Measurements from ENCODE around the gene MEGF11. TPM values are rescaled to one million over a fixed set of nuclear protein-coding genes. Genes with fewer than 3 reads are reported as not detected.
A peak's percentile ranks its signal among the peaks of the same experiment; 100 is the strongest.

MEGF11 gene
- total RNA-seq, 1 donor from 2014 or later, result 0.25 TPM

- no peak overlapping the region for H3K27ac ChIP-seq
- peak; percentile 58 to 64 for DNase-seq (ENCODE audit: extremely low spot score in 2 of 2)
- no peaks in the 10 kb centered on the region for H3K27me3 ChIP-seq
- peaks cover 0 to 5% of the 10 kb centered on the region in 2 donors for H3K36me3 ChIP-seq
- no peaks in the 10 kb centered on the region for H3K9me3 ChIP-seq
- H3K4me1 ChIP-seq, result no peaks in the 10 kb centered on the region
- TF ChIP-seq CTCF (IDR thresholded peaks at IDR 0.05), result no peak
- TF ChIP-seq POLR2A (IDR thresholded peaks at IDR 0.05), result no peak
- TF ChIP-seq POLR2AphosphoS5 (IDR thresholded peaks at IDR 0.05; ENCODE audit: insufficient read depth in 1 of 2, low read depth in 1 of 2), result no peak
- H3K4me3 ChIP-seq, result no peak overlapping the region
- intact Hi-C loops (cut with DNase I), result no loop called here
These were observed 341.3 kb downstream of the MEGF11 start for GRCh38 chr15:65912235-65912634.

GRCh38 chr15:65910341-65910740 lies 343.2 kb downstream of the MEGF11 start:
- H3K4me1 ChIP-seq, result no peaks in the 10 kb centered on the region
- no peaks in the 10 kb centered on the region for H3K9me3 ChIP-seq
- H3K27me3 ChIP-seq, result no peaks in the 10 kb centered on the region
- intact Hi-C loops (cut with DNase I), result no loop called here
- H3K27ac ChIP-seq, result no peak overlapping the region
- DNase-seq (ENCODE audit: extremely low spot score in 2 of 2), result no peak
- no peak for TF ChIP-seq CTCF (IDR thresholded peaks at IDR 0.05)
- TF ChIP-seq POLR2AphosphoS5 (IDR thresholded peaks at IDR 0.05; ENCODE audit: insufficient read depth in 1 of 2, low read depth in 1 of 2), result no peak
- TF ChIP-seq POLR2A (IDR thresholded peaks at IDR 0.05), result no peak
- H3K36me3 ChIP-seq, result peaks cover 0 to 14% of the 10 kb centered on the region in 2 donors
- no peak overlapping the region for H3K4me3 ChIP-seq

GRCh38 chr15:65909831-65910230 lies 343.7 kb downstream of the MEGF11 start:
- H3K27me3 ChIP-seq, result no peaks in the 10 kb centered on the region
- intact Hi-C loops (cut with DNase I), result no loop called here
- H3K4me3 ChIP-seq, result no peak overlapping the region
- H3K9me3 ChIP-seq, result no peaks in the 10 kb centered on the region
- no peak overlapping the region for H3K27ac ChIP-seq
- peak; percentile 64 to 79 for DNase-seq (ENCODE audit: extremely low spot score in 2 of 2)
- H3K36me3 ChIP-seq, result peaks cover 0 to 19% of the 10 kb centered on the region in 2 donors
- TF ChIP-seq CTCF (IDR thresholded peaks at IDR 0.05), result no peak
- TF ChIP-seq POLR2A (IDR thresholded peaks at IDR 0.05), result no peak
- no peak for TF ChIP-seq POLR2AphosphoS5 (IDR thresholded peaks at IDR 0.05; ENCODE audit: insufficient read depth in 1 of 2, low read depth in 1 of 2)
- no peaks in the 10 kb centered on the region for H3K4me1 ChIP-seq

GRCh38 chr15:65908876-65909275 lies 344.7 kb downstream of the MEGF11 start:
- H3K27ac ChIP-seq, result no peak overlapping the region
- H3K27me3 ChIP-seq, result no peaks in the 10 kb centered on the region
- peaks cover 9% of the 10 kb centered on the region for H3K4me1 ChIP-seq
- intact Hi-C loops (cut with DNase I), result no loop called here
- DNase-seq (ENCODE audit: extremely low spot score in 2 of 2), result peak in 1 of 2 donors; percentile 65
- peaks cover 0 to 23% of the 10 kb centered on the region in 2 donors for H3K36me3 ChIP-seq
- H3K4me3 ChIP-seq, result no peak overlapping the region
- H3K9me3 ChIP-seq, result no peaks in the 10 kb centered on the region
- TF ChIP-seq POLR2AphosphoS5 (IDR thresholded peaks at IDR 0.05; ENCODE audit: insufficient read depth in 1 of 2, low read depth in 1 of 2), result no peak

GRCh38 chr15:65907661-65908060 lies 345.9 kb downstream of the MEGF11 start:
- Histone ChIP-seq H3K27ac (no peak overlapping the region), H3K9me3 (no peaks in the 10 kb centered on the region), H3K4me1 (peaks cover 20% of the 10 kb centered on the region), H3K27me3 (no peaks in the 10 kb centered on the region), H3K4me3 (no peak overlapping the region), H3K36me3 (peaks cover 0 to 27% of the 10 kb centered on the region in 2 donors)
- intact Hi-C loops (cut with DNase I), result no loop called here
- no peak for DNase-seq (ENCODE audit: extremely low spot score in 2 of 2)
- no peak for TF ChIP-seq POLR2A (IDR thresholded peaks at IDR 0.05)

- intact Hi-C loops (cut with DNase I), result no loop called here
- Histone ChIP-seq H3K27me3 (no peaks in the 10 kb centered on the region), H3K27ac (no peak overlapping the region), H3K4me3 (no peak overlapping the region), H3K4me1 (peaks cover 33% of the 10 kb centered on the region), H3K9me3 (no peaks in the 10 kb centered on the region), H3K36me3 (peaks cover 0 to 27% of the 10 kb centered on the region in 2 donors)
- TF ChIP-seq CTCF (IDR thresholded peaks at IDR 0.05) (no peak), POLR2A (IDR thresholded peaks at IDR 0.05) (no peak), POLR2AphosphoS5 (IDR thresholded peaks at IDR 0.05; ENCODE audit: insufficient read depth in 1 of 2, low read depth in 1 of 2) (no peak)
- DNase-seq (ENCODE audit: extremely low spot score in 2 of 2), result no peak
These were observed 347.2 kb downstream of the MEGF11 start for GRCh38 chr15:65906396-65906795.
